Activated naive CD8-positive, alpha-beta T cell treated with anti-CD3 and anti-CD28 coated beads, Interleukin-2, amount 50 U/mL, for 16 hours (primary cell): ENCODE measurements around the gene GEMIN2.
"Not testable (repeated sequence)": the region's sequence is repeated elsewhere in the genome, so short reads cannot be mapped to it uniquely, and the experiment has no call there.

Source experiments
- DNase-seq: peaks from one replicate; pipeline ENCODE4 v3.0.0-alpha.2; 2020; ENCODE audit warnings: low read depth, low spot score

Gene GEMIN2, protein sequence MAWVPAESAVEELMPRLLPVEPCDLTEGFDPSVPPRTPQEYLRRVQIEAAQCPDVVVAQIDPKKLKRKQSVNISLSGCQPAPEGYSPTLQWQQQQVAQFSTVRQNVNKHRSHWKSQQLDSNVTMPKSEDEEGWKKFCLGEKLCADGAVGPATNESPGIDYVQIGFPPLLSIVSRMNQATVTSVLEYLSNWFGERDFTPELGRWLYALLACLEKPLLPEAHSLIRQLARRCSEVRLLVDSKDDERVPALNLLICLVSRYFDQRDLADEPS

DNA sequence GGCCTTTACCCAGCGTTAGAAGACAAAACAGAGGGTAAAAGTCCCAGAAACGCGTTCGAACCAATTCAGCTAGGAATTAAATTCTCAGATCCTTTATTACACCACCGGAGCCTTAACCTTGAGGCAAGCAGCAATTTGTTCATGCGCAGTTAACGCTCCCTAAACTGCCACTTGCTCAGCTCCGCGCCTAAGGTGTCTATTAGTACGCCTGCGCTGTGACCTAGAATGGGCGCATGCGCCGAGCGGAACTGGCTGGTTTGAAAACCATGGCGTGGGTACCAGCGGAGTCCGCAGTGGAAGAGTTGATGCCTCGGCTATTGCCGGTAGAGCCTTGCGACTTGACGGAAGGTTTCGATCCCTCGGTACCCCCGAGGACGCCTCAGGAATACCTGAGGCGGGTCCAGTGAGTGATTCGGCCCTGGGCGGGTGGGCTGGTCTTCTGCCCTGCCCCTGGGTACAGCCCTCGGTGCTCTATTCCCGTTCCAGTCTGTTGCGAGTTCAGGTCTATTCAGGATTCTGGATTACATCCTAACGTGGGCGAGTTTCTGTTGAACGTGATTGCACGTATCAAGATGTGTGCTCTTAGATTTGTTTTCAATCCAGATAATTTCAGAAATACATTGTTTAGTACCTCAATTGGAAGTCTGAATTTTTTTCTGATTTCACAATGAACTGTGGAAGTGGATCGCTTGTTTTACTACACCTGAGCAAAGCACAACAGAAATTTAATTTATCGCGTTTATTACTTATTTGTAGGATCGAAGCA is at the start of gene GEMIN2:
GEMIN2 (plus strand) TSS at position 251 of the 766 bp plus-strand sequence; CDS start at position 267, 16 bp downstream.
- DNase-seq = peak; percentile 85

DNA sequence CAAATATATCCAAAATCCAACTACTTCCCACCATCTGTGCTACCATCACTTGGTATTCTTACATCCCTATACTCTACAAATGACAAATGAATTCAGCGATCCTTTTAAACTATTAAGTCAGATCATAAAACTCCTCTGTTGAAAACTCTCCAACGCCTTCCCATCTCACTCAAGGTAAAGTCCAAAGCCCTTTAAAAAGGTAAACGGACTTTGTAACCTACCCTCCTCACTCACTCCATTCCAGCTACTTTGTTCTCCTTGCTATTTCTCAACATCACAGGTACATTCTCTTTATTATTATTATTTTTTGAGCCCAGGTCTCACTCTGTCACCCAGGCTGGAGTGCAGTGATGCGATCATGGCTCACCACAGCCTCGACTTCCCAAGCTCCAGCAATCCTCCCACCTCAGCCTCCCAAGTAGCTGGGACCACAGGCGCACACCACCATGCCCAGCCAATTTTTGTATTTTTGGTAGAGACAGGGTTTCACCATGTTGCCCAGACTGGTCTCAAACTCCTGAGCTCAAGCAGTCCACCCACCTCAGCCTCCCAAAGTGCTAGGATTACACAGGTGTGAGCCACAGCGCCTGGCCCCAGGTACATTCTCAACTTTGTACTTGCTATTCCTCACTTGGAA is 44.8 kb upstream of the GEMIN2 start:
- not testable (repeated sequence) for DNase-seq

DNA sequence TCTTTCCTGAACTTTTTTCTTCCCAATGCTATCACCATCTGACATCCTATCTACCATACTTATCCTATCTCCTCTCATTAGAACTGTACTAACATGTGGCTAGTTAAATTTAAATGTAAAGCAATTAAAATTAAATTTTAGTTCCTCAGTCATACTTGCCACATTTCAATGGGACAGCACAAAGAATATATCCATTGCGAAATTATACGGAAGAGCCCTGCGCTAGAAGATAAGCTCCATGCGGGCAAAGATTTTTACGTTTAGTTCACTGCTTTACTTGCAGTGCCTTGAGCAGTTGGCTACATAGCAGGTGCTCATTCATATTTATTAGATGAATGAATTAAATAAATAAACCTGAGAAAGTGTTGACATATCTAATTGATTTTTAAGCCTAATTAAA is 44.2 kb upstream of the GEMIN2 start:
- DNase-seq = no peak

DNA sequence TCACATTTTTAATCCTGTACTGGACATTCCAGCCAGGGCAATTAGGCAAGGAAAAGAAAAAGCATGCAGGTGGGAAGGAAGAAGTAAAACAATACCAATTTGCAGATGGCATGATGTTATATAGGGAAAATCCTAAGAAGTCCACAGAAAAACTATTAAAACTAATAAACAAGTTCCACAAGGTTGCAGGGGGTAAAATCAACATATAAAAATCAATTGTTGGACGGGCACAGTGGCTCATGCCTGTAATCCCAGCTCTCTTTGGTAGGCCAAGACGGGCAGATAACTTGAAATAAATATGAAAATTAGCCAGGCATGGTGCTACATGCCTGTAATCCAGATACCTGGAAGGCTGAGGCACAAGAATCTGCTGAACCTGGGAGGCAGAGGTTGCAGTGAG is 43.0 kb upstream of the GEMIN2 start:
- no peak for DNase-seq

DNA sequence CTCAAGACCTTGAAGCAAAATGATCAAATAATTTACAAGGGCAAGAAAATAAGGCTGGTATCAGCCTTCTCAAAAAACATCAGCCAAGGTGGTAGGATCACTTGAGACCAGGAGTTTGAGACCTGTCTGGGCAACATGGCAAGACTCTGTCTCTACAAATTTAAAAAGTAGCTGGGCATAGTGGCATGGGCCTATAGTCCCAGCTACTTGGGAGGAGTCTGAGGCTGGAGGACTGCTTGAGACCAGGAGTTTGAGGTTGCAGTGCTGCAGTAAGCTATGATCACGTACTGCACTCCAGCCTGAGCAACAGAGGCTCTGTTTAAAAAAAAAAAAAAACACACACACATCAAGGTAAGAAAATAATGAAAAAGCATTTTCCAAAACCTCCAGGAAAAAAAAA is 33.2 kb upstream of the GEMIN2 start:
- DNase-seq = no peak

DNA sequence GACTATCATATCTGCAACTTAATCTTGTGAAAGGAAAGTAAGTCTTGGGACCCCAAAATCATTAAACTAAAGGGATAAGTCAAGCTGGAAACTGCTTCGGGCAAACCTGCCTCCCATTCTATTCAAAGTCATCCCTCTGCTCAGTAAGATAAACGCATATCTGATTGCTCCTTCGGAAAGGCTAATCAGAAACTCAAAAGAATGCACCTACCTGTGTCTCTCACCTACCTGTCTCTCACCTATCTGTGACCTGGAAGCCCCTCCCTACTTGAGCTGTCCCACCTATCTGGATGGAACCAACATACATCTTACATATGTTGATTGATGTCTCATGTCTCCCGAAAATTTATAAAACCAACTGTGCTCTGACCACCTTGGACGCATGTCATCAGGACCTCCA is 31.0 kb upstream of the GEMIN2 start:
- DNase-seq = no peak

DNA sequence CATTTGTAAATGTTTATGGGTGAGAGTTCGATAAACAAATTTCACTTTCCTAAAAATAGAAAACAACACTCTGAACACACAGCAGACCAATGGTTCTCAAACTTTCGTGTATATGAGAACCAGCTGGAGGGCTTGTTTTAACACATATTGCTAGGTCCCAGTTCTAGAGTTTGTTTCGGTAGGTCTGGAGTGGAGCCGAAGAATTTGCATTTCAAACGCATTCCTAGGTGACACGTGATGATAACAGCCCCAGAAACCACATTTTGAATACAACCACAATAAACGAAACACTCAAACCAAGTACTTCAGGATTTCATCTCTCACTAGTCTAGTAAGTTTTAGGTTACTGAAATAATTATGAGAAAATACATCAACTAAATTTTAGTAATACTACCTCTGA is 28.2 kb upstream of the GEMIN2 start:
- DNase-seq = no peak

DNA sequence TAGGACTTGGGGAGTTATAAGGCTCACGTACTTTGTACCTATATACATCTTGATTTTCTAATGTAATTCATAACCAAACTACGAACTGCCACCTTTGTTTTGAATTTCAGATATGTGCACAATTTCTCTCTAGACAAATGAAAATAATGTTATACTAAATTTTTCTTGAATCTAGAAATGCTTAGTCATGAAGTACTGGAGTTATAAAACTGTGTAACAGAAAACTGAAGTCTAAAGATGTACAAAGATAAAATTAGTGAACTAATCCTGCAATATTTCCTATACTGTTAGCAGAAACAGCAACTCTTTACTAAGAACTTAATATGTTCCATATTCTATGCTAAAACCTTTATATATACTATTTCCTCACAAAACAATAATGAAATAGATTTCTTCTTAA is 26.6 kb upstream of the GEMIN2 start:
- DNase-seq = no peak

DNA sequence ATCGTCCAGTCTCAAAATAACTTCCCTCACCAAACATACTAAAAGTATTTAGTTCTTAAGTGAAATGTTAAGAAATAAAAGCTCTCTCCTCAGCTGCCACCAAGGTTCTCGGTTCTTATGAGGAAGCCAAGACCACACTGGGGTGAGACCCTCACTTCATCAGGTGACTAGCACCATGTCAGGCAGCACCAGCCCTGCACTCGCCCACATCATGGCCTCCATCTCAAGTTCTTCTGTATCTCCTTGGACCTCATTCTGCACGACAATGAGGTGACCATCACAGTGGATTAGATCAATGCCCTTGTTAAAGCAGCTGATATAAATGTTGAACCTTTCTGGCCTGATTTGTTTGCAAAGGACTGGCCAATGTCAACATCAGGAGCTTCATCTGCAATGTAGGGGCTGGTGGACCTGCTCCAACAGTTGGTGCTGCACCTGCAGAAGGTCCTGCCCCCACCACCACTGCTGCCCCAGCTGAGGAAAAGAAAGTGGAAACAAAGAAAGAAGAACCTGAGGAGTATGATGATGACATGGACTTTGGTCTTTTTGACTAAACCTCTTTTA is 23.5 kb upstream of the GEMIN2 start:
- DNase-seq = no peak

DNA sequence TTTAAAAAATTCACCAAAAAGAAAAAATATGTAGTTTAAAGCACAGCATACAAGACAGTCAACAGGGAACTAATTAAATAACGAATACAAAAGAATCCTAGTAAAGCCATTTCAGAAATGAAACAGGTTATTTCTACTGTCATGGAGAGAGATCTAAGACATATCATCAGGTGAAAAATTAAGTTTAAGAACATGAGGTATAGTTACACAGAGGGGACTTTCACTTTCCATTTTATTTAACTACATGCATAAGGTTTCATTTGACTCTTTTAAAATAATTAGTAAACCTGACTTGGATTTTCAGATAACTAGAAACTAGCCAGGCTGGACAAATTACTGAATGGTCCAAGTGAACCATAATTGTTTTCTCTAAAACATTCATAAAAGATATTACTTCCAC is 22.4 kb upstream of the GEMIN2 start:
- DNase-seq = no peak

DNA sequence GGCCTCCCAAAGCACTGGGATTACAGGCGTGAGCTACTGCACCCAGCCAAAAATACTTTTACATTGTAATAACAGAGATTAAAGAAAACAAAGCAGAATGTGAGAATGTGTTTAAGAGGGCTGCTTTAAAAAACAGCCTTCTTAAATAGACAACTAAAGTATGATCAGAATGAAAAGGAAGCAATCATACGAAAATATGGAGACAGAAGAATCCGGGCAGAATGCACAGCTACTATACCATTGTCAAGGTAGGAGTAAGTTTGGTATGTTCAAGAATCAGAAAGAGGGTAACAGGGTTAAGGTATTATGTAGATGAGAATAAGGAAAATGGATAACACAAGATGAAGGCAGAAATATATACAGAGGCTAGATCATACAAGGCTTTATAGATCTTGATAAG is 19.6 kb upstream of the GEMIN2 start:
- no peak for DNase-seq

DNA sequence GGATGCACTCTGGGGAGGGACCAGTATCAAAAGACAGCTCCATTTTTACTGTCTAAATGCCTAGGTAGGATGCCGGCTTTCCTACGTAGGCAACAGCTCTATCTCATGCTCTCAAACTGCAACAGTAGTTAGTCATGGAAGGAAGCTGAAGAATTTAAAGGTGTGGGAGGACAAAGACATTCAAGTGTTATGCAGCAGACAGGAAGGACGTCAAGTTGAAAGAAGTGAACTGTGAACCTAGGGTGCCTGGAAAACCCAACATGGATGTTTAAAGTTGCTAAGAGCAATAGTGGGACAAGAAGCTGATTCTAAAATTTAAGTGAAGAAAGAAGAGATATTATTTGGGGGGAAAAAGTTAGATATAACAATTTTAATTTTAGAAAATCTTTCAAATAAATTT is 17.0 kb upstream of the GEMIN2 start:
- DNase-seq = no peak

DNA sequence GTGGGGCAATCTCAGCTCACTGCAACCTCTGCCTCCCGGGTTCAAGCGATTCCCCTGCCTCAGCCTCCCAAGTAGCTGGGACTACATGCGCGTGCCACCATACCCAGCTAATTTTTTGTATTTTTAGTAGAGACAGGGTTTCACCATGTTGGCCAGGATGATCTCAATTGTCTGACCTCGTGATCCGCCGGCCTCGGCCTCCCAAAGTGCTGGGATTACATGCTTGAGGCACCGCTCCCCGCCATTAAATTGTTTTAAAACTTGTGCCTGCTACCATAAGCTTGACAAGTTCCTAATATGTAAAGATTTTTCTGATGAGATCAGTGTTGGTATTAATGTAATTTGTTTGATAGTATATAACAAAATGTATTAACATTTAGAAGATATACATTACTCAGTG is 14.9 kb upstream of the GEMIN2 start:
- not testable (repeated sequence) for DNase-seq

DNA sequence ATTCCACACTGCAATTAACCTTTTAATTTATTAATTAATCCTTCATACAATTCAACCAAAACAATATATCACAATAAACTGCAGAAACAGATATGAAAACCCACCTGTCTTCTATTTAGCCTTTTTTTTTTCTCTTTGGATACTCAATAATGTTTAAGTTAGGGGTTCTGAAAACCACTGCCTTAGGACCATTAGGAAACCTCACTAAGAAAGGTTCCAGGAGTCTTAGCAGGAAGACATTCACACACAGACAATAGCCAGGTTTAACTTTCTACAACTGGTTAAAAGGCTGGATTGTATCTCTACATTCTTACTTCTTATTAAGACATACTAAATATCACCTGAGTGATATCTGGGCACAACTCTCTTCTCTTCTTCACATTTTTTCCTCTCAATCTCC is 14.4 kb upstream of the GEMIN2 start:
- DNase-seq = no peak

DNA sequence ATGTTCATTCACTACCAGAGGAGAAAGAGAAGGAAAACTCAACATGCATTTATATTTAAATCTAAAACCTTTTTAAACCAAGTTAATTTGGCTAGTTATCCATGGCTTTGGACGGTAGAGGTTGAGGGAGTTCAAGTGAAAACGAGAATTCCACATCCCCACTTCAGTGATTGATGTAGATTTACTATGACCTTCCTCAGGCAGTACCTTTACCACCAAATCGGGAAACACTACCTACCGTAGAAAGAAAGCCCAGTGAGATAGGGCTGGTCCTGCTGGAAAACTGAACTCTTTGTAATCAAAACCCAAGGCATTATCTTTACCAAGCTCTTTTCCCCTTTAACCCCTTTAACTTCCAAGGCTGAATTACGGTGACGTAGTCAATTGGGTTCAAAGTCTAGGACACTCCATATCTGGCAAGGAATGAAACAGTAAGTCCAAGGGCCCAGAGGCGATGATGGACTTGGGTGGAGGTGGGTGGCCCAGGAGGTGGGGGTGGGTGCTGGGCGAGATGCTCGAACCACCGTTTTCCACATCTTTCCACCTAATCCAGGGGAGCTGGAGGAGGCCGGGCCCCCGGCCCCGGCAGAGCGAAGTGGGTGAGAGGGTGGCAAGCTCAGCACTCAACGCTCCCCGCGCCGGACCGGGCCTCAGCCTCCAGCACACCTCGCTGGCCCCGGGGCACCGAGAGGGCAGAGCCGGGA is 11.7 kb upstream of the GEMIN2 start:
- DNase-seq = no peak

DNA sequence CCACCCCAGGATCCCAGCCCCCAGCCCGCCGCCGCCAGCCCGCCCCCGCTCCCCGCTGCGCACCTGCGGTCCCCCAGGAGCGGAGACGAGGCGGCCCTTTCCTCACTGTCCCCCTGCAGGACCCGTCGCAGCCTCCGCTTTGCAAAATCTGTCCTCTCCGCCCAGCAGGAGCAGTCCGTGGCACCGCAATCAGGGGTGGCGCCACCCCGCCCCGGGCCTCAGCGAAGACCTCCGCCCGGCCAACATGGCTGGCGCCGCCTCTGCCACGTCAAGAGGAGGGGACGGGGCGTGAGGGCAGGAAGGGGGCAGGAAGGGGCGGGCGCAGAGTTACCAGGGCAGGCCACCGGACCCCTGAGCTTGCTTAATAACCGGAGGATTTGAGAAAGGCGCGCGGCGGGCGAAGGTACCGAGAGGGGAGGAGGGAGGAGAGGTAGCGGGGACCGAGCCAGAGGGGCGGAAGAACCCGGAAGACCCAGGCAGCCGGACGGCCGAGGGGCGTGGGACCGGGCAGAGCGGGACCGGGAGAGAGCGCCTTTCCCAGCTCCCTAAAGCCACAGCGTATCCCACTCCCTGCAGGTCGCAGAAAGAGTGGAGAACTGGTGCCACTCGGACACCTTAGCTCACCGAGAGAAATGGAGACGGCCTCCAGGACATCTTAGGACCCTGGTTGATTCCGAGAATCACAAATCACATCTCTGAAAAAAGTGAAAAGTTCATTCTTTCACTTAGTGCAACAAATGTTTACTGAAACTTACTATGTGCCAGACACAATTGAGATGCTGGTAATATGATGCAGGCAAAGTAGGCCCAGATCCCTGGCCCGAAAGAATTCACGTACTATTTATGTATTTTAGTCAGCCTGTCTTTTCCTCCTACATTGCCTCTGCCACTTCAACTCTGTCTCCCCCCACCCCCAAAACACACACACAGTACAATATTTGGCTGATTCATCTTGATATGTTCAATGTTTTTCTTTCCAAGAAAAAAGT is 10.9 kb upstream of the GEMIN2 start, which contains the start of gene SEC23A:
SEC23A (minus strand) TSS at position 267 of the 989 bp plus-strand sequence. CDS start 7,117 bp downstream, outside the sequence.
- DNase-seq = peak; percentile 63

DNA sequence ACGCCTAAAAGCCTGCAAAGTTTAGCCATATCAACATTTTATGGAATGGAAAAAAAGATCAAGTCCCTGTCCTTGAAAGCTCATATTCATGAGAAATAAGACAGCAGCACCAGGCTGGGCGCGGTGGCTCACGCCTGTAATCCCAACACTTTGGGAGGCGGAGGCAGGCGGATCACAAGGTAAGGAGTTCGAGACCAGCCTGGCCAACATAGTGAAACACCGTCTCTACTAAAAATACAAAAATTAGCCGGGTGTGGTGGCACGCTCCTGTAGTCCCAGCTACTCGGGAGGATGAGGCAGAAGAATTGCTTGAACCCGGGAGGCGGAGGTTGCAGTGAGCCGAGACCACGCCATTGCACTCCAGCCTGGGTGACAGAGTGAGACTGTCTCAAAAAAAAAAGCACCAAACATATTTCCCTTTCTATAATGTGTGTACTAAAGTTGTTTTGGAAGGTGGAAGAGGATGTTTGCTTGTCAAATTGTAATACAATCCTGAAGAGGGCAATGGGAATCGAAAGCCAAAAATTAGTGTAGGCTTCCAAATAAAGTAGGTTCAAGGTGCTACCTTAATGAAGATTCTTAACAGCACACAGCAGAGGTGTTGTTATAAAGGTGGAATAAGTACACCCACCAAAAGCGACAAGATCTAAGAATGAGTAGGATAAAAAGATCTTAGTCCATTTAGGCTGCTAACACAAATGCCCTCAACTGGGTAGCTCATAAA is 9.9 kb upstream of the GEMIN2 start:
- DNase-seq = not testable (repeated sequence)

DNA sequence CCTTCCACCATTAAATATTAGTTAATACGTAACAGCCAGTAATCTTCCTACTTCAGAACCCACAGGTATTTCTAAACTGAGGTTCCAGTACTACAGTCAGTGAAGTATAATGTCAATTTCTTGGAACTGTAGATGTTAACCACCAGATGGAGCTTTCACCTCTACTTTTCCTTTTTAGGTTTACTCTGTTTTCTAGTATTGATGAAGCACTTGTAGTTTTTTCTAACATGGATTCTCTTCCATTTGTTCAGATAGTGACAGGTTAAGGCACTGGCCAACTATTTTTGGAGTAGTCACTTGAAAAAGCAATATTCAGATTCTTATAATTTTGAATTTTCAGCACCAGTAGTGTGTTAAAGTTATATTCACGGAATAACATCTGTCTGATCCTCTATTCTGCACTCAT is 6.5 kb upstream of the GEMIN2 start:
- DNase-seq = no peak

DNA sequence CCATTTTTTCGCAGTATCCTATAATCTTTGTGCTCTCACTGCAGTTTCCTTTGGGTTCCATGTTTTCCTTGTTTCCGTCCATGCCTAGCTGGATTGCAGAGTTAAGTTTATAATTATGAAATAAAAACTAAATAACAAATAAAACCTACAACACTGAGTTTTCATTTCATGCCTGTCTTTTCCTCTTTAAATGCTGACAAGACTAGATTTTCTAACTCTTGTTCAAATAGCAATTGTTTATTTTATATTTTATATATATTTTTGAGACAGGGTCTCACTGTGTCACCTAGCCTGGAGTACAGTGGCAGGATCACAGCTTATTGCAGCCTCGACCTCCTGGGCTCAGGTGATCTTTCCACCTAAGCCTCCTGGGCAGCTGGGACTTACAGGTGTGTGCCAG is 5.3 kb upstream of the GEMIN2 start:
- DNase-seq = no peak
